ENCODE data around the gene USP6NL.

DNA sequence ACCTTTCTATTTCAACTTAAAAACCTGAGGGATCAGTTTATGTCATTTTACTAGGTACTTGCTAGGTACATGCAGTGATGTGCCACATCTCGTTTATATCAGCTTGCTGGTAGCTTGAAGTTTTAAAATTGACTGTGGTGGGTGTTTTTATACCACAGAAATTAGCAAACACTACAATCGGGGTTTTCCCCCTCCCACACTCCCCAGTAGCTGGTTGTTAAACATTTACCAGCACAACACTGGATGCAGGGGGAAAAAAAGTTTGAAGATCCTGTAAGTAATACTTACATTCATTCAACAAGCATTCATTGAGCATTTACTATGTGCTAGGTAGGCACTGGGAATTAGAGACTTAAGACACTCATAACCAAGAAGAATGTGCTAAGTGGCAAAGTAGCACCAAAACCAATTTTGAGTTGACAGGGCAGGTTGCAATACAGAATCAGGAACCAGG, 32.6 kb downstream of the USP6NL start:
- TF ChIP-seq, protein P1, sequence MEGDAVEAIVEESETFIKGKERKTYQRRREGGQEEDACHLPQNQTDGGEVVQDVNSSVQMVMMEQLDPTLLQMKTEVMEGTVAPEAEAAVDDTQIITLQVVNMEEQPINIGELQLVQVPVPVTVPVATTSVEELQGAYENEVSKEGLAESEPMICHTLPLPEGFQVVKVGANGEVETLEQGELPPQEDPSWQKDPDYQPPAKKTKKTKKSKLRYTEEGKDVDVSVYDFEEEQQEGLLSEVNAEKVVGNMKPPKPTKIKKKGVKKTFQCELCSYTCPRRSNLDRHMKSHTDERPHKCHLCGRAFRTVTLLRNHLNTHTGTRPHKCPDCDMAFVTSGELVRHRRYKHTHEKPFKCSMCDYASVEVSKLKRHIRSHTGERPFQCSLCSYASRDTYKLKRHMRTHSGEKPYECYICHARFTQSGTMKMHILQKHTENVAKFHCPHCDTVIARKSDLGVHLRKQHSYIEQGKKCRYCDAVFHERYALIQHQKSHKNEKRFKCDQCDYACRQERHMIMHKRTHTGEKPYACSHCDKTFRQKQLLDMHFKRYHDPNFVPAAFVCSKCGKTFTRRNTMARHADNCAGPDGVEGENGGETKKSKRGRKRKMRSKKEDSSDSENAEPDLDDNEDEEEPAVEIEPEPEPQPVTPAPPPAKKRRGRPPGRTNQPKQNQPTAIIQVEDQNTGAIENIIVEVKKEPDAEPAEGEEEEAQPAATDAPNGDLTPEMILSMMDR (IDR thresholded peaks at IDR 0.05): no peak
- TF ChIP-seq POLR2A (IDR thresholded peaks at IDR 0.05) (no peak), POLR2AphosphoS5 (IDR thresholded peaks at IDR 0.05) (no peak)
